Mucosa of gallbladder (tissue), 1 donor: Measurements from ENCODE around the gene SDK1. TPM values are rescaled to one million over a fixed set of nuclear protein-coding genes. Genes with fewer than 3 reads are reported as not detected.
"Not testable (repeated sequence)": the region's sequence is repeated elsewhere in the genome, so short reads cannot be mapped to it uniquely, and the experiment has no call there.

Source experiments
- DNase-seq: peaks from one replicate; pipeline ENCODE4 v3.0.0-alpha.2; 2020; ENCODE audit warnings: low spot score
- total RNA-seq: library from RNA; stranded (reverse); gene quantifications from one replicate; pipeline ENCODE4 v1.2.1, GENCODE V29; 2021
- donor health status: DM: no; HTN: no; CAD: no.

The SDK1 gene
- total RNA-seq, 1 donor from 2014 or later, result 6.6 TPM

DNA sequence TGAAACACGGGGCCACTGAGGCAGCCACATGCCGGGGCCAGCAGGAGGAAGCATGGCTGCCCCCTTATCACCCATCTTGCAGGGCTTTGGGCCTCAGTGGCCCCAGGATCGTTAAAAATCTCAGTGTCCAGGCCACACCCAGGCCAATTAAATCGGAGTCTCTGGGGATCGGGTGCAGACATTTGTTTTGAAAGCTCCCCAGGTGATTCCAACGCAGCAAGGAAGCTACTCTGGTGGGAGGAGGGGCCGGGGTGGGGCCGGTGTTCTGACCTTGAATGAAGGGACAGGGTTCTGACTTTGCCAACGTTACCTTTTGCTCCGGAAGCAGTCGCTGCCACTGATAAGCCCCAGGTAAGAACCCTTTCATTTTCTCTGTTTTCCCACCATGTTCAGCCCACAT lies 968.7 kb downstream of the SDK1 start:
- DNase-seq, result no peak

DNA sequence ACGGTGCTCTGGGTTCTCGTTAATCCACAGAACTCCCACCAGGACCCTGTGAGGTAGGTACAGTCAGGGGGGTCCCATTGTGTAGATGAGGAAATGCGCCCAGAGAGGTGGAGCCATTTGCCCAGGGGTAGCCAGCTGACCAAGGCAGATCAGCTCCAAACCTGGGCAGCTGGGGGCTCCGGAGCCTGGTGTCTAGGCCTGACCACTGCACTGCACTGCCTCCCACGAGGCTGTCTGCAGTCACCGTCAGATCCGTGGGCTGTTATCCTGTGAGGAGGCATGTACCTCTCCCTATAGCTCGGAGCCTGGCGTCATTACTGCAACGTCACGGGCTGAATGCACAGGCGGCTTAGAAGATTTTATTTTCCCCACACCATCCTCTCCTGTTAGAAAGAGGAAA lies 969.2 kb downstream of the SDK1 start:
- DNase-seq, result no peak

DNA sequence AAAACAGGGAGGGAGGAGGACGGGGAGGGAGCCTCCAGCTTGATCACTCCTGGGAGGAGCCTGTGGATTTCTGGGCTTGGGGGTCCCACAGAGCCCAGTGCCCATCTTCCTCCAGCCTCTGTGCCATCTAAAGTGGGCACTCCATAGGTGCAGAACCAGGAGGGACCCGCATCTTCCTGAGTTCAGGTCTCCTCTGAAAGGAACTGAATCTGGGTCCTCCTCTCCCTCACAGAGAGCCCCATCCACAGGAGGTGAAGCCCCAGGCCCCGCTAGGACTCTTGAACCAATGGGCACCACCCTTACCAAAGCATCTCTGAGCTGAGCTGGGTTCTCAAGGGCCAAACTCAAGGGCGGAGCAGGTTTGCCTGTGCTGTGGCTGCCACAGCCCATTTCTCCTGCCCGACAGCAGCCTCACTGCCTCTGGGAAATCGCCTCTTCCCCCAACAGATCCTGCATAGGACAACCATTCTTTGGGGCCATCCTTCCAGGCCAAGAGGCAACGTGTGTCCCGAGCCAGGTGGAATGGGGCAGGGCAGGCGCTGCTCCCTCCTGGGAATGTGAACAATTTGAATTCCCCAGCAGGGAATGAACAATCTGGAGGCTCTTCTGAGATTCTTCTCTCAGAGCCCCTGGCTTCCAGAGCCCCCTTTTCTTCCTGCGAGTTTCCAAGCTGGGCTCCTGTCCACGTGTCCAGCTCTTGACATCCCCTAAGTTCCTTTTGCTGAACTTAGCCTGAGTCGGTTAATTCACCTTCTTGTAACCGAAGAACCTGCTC lies 970.1 kb downstream of the SDK1 start:
- DNase-seq, result no peak

DNA sequence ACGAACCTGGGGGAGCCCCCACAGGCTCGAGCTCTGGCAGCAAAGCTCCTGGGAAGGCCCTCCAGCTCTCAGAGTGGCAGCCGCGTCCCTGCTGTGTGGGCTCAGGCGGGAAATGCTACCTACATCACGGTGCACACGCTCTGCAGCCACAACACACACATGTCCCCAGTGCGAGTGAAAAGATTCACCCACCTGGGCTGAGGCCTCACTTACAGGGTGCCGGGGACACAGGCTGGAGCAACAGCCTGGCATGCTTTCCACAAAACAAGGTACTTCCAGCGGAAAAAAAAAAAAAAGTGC lies 970.6 kb downstream of the SDK1 start:
- no peak for DNase-seq

DNA sequence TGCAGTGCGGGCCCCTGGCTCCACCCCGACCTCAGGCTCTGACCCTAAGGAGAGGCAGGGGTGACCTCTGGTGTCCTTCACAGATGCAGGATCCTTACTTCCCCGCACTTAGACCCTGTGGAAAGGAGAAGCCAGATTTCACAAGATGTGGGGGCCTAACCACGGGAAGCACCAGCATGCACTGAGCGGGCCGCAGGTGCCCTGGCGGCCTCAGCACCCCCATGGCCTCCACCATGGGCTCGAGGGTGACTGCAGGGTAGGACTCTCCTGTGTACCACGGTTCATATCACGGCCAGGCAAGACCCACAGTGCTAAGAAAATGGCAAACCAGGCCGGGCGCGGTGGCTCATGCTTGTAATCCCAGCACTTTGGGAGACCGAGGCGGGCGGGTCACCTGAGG lies 971.1 kb downstream of the SDK1 start:
- no peak for DNase-seq

DNA sequence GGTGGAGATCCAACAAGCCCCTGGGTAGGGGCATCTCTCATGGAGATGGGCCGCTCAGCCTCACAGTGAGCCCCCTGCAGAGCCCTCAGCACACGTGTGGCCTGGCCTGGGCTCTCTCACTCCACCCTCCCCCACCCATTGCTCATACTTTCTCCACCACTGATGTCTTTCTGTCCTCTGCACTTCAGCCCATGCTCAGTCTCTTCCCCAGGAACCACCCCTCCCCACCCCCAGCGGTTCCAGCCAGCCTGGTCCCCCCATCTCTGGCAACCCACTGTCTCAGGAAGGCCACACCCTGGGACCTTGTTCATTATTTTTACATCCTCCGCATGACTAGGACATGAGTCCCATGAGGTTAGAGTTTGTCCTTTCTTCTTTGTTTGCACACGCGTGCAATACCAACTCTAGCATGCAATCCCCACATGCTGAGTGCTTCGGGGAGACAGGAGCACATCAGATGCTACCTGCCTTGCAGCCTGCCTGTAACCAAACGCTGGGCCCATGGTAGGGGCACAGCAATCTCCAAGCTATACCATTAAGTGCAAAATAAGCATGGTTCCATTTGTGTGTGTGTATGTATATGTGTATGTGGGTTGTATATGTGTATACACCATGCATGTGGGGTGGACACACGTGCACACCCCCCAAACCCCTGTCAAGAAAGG lies 972.6 kb downstream of the SDK1 start:
- DNase-seq, result no peak

DNA sequence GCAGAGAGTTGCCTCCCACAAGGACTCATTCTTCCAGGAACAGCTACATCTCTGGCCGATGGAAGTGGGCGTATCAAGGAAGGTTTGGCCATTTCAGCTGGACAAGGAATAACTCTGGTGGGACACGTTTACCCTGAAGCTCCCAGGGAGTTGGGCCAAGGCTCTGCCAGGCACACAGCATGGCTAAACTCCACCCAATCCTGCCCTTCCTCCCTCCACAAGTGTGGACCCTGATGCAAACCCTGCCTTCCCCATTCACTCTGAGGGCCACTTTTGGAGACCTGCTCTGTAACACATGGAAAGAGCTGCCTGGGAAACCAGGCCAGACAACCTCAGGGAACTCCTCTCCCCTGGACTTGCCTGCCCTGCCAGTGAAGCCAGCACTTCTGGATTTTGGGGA lies 973.2 kb downstream of the SDK1 start:
- DNase-seq, result no peak

DNA sequence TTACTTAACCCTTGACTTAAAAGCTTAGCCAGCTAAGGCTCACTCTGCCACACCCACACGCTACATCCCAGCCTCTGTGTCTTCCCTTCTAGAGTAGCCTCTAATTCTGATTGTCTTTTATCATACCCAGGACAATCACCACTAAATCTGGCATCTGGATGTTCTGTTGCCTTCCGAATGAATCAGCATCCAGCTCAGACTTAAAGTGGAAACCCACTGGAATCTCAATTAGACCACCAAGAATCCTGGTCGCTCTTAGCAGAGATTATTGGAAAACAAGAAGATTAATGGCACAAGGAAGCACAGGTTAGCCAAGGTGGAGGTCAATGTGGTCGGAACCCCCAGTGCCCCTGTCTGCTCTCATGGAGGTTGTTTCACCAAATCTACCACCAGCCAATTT lies 976.9 kb downstream of the SDK1 start:
- no peak for DNase-seq

DNA sequence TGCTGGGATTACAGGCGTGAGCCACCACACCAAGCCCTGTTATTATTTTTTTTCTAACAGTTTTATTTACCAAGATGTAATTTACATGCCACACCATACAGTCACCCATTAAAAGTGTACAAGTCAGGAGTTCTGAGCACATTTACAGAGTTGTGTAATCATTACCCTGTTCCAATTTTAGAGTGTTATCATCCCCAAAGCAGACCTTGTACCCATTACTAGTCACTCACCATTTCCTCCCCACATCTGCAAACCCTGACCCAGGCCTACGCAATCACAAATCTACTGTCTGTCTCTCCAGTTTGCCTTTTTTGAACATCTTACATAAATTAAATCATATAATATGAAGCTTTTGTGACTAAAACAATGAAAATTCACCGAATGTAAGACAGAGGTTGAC lies 978.2 kb downstream of the SDK1 start:
- DNase-seq, result no peak

DNA sequence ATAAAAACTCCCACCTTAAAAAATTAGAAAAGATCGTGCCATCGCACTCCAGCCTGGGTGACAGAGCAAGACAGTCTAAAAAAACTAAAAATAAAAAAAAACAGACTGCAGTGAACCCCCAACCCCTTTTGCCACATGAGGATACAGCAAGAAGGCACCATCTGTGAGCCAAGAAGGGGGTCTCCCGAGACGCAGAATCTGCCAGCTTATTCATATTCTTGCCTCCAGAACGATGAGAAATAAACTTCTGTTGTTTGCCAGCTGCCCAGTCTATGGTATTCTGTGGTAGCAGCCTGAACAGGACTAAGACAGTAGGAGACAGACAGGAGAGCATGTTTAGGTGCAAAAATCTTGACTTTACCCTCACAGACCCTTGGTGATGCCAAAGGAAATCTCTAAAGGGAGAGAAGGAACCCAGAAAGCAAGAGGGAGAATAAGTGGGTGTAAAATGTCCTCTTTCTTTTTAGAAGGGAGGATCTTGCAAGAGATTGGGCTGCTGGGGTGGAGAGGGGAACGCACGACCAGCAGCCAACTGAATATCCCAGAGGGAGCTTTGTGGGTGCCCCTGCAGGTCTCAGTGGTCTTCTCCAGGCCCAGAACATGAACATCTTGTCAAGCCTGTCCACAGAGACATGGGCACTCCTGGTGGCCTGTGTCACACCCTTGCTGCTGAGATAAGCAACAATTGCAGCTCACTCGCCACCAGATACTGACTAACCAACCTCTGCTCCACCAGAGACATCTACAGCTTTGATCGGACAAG lies 980.4 kb downstream of the SDK1 start:
- DNase-seq, result no peak

DNA sequence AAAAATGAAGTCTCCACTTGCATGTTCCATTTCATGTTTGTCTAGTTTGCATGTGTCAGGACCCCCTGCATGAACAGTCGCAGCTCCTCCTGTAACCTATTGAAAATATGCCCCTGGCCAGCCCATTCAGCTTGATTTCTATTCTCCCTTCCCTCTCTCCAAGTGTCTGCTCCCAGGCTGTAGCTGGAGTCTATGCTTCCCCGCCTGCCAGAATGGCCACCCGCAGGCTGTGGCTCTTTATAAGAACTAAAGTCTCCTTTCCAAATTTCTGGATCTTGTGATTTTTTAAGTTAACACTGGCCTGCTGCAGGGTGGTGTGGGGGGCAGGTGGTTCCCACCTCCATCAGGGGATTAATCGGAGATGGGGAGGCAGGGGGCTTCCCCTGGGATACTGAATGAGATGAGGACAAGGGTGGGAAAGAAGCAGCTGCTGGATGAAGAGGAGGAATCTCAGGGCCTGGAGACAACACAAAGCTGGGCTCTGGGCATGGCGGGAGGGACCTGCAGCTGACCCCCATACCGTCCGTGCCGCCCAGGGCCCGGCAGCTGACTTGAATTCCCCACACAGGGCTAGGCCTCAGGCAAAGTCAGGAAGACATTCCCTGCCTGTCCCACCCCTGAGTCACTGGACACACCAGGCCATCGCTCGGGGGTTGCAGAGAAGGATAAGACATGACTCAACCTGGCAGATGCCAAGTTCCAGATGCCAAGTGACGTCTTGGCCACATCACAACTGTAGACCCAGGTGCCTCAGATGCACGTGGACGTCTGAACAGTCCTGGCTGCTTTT lies 981.6 kb downstream of the SDK1 start:
- DNase-seq, result no peak

DNA sequence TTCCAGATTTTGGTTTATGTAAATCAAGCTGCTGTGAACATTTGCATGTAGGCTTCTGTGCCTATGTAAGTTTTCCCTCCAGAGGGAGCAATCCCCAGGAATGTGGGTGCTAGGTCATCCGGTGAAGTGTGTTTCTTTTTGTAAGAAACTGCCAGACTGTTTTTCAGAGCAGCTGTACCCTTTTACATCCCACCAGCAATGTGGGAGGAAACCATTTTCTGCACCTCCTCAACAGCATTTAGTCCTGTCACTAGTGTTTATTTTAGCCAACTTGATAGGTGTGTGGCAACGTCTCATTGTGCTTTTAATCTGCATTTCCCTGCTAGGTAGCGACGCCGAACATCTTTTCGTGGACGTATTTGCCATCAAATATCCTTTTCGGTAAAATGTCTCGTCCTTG lies 985.3 kb downstream of the SDK1 start:
- no peak for DNase-seq

DNA sequence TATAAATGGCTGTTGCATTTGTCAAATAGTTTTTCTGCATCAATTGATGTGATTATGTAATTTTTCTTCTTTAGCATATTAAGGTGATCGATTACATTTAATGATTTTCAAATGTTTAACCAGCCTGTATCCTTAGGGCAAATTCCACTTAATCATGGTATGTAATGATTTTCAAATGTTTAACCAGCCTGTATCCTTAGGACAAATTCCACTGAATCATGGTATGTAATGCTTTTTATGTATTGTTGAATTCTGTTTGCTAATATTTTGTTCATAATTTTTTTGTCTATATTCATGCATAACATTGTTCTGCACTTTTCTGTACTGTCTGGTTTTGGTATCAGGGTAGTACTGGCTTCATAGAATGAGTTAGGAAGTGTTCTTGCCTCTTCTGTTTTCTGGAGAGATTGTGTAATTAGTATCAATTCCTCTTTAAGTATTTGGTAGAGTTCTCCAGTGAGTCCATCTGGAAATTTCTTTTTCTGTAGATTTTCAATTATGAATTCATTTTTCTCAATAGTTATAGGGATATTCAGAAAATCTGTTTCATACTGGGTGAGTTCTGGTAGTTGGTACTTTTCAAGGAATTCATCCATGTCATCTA lies 987.8 kb downstream of the SDK1 start:
- DNase-seq, result no peak

DNA sequence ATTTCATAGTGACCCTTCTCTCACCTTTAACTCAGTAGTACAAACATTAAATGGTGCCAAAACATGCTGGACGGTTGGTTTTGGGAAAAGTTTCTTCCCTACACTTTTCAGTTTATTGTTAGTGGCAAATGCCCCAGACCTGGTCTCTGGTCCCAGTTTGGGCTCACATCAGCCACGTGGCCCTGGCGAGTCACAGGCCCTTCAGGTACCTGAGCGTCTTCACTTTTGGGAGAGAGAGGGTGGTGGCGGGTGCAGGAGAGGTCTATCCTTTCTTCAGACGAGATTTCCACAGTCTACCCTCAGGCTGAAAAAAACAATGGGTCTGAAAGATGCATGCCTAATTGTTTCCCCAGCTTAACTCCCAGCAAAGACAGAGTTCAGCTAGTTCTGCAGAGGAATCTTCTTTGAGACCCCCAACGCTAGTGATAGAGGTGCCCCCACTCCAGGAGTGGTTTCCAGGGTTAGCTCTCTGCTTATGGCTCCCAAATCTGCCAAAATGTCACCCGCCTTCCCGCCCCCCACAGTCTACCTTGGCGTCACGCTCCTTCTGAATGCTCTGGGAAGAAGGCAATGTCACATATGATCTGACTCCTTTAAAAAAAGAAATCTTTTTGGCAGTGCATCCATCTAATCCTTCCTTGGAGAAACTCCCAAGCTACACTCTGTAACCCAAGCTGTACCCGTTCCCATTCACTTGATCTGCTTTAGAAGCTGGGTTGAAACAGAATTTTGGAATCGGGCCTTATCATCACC lies 996.3 kb downstream of the SDK1 start:
- DNase-seq, result no peak

DNA sequence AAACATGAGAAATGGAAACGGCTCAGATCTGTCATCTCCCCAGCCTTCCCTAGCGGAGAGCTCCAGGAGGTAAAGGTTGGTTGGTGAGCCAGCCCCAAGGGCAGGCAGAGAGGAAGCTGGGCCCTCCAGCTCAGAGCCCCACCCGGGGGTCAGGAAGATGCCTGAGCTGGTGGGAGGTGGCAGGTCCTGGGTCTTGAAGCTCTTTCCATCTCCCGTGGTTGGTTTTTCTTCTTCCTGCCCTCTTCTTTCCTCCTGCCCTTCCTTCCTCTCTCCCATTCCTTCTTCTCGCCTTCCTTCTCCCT lies 996.8 kb downstream of the SDK1 start:
- DNase-seq, result no peak

DNA sequence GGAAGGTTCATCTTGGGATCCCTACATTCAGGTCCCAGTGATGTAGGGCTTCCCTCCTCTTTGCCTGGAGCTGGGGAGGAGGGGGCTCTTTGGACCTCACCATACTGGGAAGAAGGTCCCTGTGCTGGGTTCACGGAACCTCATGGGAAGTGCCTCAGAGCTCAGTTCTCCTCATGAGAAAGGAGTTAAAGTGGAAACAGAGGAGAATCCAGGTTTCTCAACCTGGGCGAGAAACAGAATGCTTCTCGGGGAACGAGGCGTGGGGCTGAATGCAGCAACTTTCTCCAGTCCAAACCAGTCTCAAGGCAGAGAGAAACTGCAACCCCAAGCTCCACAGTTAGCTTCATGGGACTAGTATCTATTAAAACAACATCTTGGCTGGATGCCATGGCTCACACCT lies 998.4 kb downstream of the SDK1 start:
- no peak for DNase-seq

DNA sequence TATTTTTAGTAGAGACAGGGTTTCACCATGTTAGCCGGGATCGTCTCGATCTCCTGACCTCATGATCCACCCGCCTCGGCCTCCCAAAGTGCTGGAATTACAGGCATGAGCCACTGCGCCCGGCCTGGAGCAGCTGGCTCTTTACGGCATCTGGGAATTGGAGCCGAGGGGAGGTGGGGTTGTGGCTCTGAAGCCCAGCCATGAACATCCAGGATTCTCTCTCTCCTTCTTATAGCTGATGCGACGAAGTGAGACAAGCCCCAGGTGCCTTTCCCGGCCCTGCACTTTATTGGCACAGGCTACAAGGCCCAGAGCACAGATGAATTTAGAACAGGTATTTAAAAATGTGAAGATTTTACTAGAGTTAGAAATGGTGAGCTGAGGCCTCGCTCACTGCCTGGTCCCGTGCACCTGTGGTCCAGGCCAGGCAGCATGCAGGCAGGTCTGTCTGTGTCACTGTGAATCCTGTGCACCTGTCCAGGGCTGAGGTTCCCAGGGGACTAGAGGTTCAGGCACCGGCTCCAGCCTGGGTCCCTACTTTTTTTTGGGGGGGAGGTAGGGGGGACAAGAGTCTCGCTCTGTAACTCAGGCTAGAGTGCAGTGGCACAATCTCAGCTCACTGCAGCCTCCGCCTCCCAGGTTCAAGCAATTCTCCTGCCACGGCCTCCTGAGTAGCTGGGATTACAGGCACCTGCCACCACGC lies 1001.3 kb downstream of the SDK1 start:
- DNase-seq, result no peak

DNA sequence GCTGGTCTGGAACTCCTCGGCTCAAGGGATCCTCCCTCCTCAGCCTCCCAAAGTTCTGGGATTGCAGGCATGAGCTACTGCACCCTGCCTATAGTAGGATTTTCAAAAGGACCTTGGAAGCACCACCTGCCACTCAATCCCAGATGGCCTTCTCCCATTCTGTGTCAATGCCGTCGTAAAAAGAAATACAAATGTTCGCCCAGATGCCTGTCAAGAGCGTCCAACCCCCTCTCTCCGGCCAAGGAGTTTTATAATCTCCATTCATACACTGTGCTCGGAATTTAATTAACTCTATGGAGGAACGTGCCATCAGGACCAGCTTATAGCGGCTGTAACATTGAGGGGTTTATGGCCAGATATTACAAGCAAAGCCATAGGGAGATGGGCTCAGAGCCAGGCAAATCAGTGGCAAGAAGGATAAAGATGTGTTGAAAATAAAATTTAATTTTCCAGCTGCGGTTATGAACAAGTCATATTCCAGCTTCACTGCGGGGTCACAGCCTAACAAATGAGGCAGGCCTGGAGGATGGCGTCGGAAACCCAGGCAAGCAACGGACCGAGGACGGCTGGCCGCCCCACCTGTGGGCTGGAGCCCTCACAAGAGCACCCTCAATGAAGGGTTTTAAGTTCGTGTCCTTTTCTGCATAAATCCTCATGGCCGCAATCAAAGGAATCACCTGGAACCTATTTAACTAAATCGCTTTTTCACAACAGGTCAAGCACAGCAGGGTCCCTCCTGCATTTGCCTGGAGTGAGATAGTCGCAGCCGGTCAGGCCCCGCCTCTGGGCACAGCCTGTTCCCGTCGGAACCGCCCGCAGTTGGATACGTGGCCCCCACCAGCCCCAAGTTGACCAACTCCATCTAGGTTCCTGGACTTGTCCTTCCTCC lies 1006.5 kb downstream of the SDK1 start:
- no peak for DNase-seq

DNA sequence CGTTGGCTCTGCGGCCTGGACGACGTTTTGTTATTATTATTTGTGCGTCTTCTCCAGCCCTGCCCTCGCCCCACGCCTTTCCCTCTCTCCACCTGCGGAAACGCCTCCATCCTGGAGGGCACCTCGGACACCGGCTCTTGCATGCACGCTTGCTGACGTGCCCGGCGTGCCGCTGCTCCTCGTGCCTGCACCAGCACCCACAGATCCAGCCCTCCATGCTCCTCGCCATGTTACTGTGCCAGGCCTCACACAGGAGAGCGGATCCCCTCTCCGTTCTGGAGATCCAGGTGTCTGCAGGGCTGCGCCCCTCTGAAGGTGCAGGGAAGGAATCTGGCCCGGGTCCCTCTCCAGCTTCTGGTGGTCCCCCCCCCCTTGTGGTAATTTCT lies 1007.1 kb downstream of the SDK1 start:
- no peak for DNase-seq

DNA sequence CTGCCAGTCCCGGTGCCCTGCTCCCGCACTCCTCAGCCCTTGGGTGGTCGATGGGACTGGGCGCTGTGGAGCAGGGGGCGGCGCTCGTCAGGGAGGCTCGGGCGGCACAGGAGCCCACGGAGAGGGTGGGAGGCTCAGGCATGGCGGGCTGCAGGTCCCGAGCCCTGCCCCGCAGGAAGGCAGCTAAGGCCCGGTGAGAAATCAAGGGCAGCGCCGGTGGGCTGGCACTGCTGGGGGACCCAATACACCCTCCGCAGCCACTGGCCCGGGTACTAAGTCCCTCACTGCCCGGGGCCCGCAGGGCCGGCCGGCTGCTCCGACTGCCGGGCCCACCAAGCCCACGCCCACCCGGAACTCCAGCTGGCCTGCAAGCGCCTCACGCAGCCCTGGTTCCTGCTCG lies 1012.9 kb downstream of the SDK1 start:
- not testable (repeated sequence) for DNase-seq
